LNCAP (cell line): Measurements from ENCODE around the gene GRID1.

Experiments
- CTCF ChIP-seq: fragments of 450-650 bp; IDR thresholded peaks from 2 replicates; pipeline ENCODE4 v1.5.1; 2017; ENCODE audit warnings: mild to moderate bottlenecking

The GRID1 gene

DNA sequence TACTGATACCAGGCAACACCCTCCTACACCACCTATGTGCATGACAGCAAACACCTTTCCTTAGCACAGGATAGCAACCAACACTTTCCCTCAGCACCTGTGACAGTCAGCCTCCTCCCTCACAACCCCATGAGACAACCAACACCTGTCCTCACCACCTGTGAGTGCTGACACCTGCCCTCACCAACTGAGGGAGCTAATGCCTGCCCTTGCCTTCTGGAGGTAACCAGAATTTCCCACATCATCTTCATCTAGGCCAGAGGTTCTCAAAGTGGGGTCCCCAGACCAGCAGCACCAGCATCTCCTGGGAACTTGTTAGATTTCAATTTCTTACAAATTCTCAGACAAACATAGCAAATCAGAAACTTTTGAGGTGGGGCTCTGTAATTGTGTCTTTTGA is 112.5 kb downstream of the GRID1 start:
- TF ChIP-seq CTCF, result no peak

DNA sequence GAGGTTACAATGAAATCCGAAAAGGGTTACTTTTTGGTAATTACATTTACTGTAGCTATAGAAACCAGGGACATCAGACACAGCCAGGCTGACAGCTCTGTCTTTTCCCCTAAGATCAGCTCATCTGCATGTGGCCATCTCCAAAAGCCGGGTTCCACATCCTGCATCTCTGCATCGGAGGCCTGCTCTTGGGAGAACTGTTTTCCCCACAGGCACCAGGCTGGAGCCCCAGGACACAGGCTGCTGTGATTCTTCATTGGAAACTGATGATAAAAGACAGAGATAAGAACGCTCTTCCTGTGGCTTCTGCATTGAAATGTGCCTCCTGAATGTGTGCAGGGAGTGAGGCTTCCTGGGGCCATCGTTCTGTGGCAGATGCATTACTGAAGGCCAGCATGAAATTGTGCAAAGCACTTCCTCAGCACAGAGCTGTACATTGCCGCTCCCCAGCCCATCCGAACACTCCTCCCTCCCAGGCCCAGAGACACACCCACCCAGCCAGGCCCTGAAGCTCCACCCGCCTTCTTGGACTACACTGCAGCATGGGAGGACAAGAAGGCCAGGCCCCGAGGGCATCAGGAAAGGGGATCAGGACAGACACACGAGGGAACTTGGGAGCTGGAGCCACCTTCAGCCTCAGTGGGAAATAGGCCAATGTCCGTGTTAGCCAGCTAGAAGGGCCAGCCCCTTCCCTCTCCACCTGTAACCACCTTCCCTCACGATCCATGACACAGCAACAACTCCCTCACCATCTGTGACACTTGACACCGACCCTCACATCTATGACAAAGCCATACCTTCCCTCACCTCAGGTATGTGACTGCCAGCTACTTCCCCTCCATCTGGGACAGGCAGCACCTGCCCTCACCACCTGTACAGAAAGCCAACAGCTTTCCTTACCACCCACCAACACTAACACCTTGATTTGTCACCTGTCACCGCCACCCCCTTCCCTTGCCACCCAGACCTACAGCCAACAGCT is 113.2 kb downstream of the GRID1 start:
- TF ChIP-seq CTCF, result no peak

DNA sequence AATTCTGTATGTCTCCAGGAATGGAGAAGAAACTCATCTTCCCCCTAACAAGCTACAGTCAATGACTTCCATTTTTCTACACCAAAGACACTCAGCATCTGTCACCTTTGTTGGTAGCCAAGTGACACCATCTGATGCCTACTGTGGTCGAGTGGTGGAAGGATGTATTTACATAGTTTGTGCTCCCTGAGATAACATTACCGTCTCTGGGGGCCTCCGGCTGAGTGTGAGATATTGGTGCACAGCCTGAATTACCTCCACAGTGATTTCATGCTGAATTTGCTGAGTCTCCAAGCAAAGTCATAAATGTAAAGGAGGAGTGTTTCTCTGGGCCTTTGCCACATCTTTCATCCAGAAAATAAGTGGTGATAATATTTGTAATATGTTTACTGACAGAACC is 114.0 kb downstream of the GRID1 start:
- no peak for TF ChIP-seq CTCF

DNA sequence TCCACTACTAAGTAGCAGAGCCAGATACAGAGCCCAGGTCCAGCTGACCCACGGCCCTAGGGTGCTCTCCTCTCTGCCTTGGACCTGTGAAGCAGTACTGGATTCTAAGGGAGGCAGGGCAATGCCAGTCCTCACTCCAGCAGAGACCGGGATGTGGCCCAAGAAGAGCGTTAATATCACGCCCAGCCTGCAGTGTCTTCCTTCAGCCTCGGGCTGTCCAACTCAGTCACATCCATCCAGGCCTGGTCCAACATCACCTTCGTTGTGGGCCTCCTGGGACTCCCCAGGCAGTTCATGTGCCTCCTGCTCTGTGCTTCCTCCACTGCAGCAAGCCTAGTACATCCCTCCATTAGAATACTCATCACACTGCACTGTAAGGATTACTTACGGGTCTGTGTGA is 114.5 kb downstream of the GRID1 start:
- TF ChIP-seq CTCF, result no peak

DNA sequence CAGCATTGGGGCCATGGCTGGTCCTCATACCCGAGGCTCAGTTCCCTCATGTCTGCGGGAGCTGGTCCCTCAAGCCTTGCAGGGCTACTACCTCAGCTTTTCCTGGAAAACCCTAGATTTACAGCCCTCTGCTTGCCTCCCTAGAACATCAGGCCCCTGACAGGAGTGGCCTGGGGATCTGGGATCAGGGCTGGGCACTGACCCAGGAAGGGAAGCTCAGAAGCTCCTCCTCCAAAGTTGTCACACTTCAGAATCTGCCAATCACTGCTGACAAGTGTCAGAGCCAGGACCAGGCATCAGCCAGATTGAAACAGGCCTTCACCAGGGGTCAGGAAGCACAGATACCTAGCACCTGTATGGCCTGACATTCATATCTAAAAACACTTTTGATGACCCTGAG is 115.2 kb downstream of the GRID1 start:
- no peak for TF ChIP-seq CTCF

GRCh38 chr10:86250399-86250798 is 116.2 kb downstream of the GRID1 start:
- no peak for TF ChIP-seq CTCF

DNA sequence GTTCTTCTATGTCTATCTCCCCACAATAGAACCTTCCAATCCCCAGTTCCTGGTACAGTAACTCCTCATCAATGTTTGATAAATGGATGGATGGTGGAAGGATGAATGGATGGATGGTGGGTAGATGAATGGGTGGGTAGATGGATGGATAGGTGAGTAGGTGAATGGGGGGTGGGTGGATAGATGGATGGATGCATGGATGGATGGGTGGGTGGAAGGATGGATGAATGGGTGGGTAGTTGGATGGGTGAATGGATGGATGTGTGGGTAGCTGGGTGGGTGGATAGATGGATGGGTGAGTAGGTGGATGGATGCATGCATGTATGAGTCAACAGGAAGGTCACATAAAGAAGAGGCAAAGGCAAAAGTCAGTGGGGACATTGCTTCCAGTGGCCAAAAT is 116.8 kb downstream of the GRID1 start:
- no peak for TF ChIP-seq CTCF
